CD4-positive, alpha-beta memory T cell (primary cell): ENCODE results near the gene MUC5AC. TPM values are rescaled to one million over a fixed set of nuclear protein-coding genes. Genes with fewer than 3 reads are reported as not detected.

Experiments
- CTCF ChIA-PET: fragments of 350-600 bp; sonication (Branson Sonifier 250); formaldehyde crosslinking; loops from one replicate; lab custom pipeline; 2021; ENCODE audit warnings: inconsistent platforms; ENCODE audit not compliant: partially characterized antibody; lab: Charles Lee
- POLR2A ChIA-PET: fragments of 350-600 bp; sonication (Branson Sonifier 250); formaldehyde crosslinking; loops from one replicate; lab custom pipeline; 2021; ENCODE audit not compliant: partially characterized antibody; lab: Charles Lee
- DNase-seq, 5 donors: peaks; one replicate each; pipeline versions ENCODE4 v3.0.0 to v3.0.0-alpha.2; 2020 to 2022; ENCODE audit warnings: mixed read lengths in 1 of 5
- H3K27ac ChIP-seq: one replicate; pipeline ENCODE4 v1.7.0; 2013; ENCODE audit warnings: low read depth, low read length
- H3K27me3 ChIP-seq: 2 replicates; pipeline ENCODE4 v1.7.0; 2013; ENCODE audit warnings: mild to moderate bottlenecking, low read length, moderate library complexity; ENCODE audit not compliant: insufficient read depth
- H3K36me3 ChIP-seq: 2 replicates; pipeline ENCODE4 v1.7.0; 2013; ENCODE audit warnings: mild to moderate bottlenecking, low read length, moderate library complexity; ENCODE audit not compliant: insufficient read depth
- H3K4me1 ChIP-seq: 2 replicates; pipeline ENCODE4 v1.7.0; 2013; ENCODE audit warnings: mild to moderate bottlenecking, low read length, moderate library complexity; ENCODE audit not compliant: insufficient read depth
- H3K4me3 ChIP-seq, 2 donors: one replicate each; pipeline ENCODE4 v1.7.0; 2013; ENCODE audit warnings: low read length in 2 of 2, mild to moderate bottlenecking in 1 of 2
- H3K9me3 ChIP-seq, 2 donors: one replicate each; pipeline ENCODE4 v1.7.0; 2013; ENCODE audit warnings: low read length in 2 of 2, control low read depth in 1 of 2; ENCODE audit not compliant: control insufficient read depth in 1 of 2
- H3K27ac Mint-ChIP-seq, 7 donors: one replicate each; pipeline ENCODE4 v1.8.0; 2020 to 2021; ENCODE audit warnings: mixed read lengths in 7 of 7, mild to moderate bottlenecking in 6 of 7, inconsistent platforms in 3 of 7, moderate library complexity in 3 of 7
- H3K27me3 Mint-ChIP-seq, 2 donors: one replicate each; pipeline ENCODE4 v1.8.0; 2020 to 2021; ENCODE audit warnings: mixed read lengths in 2 of 2
- H3K36me3 Mint-ChIP-seq, 2 donors: one replicate each; pipeline ENCODE4 v1.8.0; 2020 to 2021; ENCODE audit warnings: mixed read lengths in 2 of 2, inconsistent platforms in 1 of 2, mild to moderate bottlenecking in 1 of 2
- H3K4me1 Mint-ChIP-seq, 4 donors: one replicate each; pipeline ENCODE4 v1.8.0; 2020 to 2021; ENCODE audit warnings: mixed read lengths in 4 of 4, mild to moderate bottlenecking in 1 of 4
- H3K4me3 Mint-ChIP-seq, 8 donors: one replicate each; pipeline ENCODE4 v1.8.0; 2020 to 2021; ENCODE audit warnings: mixed read lengths in 8 of 8, mild to moderate bottlenecking in 7 of 8, moderate library complexity in 6 of 8, inconsistent platforms in 3 of 8
- H3K9me3 Mint-ChIP-seq, 8 donors: one replicate each; pipeline ENCODE4 v1.8.0; 2020 to 2021; ENCODE audit warnings: mixed read lengths in 8 of 8, mild to moderate bottlenecking in 5 of 8, inconsistent platforms in 3 of 8, moderate library complexity in 1 of 8
- intact Hi-C: fragments of 100-400 bp; cut with micrococcal nuclease; formaldehyde crosslinking; loops from one replicate; pipeline ENCODE4 v1.15.1; 2023
- polyA plus RNA-seq, 2 donors: library from polyadenylated mRNA; unstranded; fragments of 300-500 nt; fragmentation: Illumina TruSeq; gene quantifications; one replicate each; pipeline ENCODE4 v1.2.3, GENCODE V29; 2021
- total RNA-seq, 2 experiments: library from RNA; stranded (reverse); gene quantifications; one replicate each; pipeline ENCODE4 v1.2.3, GENCODE V29; 2021

The MUC5AC gene
- total and polyA plus RNA-seq, 4 experiments from 2014 or later: not detected

DNA sequence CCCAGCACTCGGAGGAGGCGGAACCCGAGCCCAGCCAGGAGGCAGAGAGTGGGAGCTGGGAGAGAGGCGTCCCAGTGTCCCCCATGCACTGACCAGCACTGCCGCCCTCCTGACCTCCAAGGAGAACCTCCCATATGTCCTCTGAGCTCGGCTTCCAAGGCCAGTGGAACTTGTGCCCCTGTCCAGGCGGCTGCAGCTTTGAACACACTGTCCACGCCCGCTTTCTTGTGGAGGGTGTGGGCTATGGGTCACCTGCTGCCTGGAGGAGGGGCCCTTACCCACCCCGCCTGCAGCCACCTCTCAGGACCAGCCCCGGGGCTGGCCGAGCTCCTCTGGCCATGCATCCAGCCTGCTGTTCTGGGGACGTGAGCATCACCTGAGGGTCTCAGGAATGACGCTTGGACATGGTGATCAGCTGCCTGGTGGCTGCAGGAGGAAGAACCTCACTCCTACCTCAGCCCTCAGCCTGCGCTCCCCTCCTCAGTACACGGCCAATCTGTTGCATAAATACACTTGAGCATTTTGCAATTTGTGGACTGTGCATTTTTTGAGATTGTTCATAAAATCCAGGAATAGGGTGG is 42.9 kb downstream of the MUC5AC start:
- no peak for DNase-seq
- no peak overlapping the region for H3K27ac Mint-ChIP-seq
- Histone ChIP-seq H3K4me3 (no peak overlapping the region), H3K36me3 (no peaks in the 10 kb centered on the region), H3K4me1 (no peaks in the 10 kb centered on the region), H3K27ac (no peak overlapping the region), H3K9me3 (no peaks in the 10 kb centered on the region), H3K27me3 (no peaks in the 10 kb centered on the region)
- peaks cover 2 to 3% of the 10 kb centered on the region in 2 donors for H3K27me3 Mint-ChIP-seq
- intact Hi-C loops: no loop called here
- no peak overlapping the region for H3K4me3 Mint-ChIP-seq
- no peaks in the 10 kb centered on the region for H3K36me3 Mint-ChIP-seq
- no peaks in the 10 kb centered on the region for H3K4me1 Mint-ChIP-seq
- POLR2A ChIA-PET: interaction anchor here (1.4 kb wide), 1 partner anchor 374 kb away, joined by 3 read pairs; no protein-coding TSS in a partner anchor
- CTCF ChIA-PET: no interaction called here
- peaks cover 0 to 1% (median 0%) of the 10 kb centered on the region in 8 donors for H3K9me3 Mint-ChIP-seq

DNA sequence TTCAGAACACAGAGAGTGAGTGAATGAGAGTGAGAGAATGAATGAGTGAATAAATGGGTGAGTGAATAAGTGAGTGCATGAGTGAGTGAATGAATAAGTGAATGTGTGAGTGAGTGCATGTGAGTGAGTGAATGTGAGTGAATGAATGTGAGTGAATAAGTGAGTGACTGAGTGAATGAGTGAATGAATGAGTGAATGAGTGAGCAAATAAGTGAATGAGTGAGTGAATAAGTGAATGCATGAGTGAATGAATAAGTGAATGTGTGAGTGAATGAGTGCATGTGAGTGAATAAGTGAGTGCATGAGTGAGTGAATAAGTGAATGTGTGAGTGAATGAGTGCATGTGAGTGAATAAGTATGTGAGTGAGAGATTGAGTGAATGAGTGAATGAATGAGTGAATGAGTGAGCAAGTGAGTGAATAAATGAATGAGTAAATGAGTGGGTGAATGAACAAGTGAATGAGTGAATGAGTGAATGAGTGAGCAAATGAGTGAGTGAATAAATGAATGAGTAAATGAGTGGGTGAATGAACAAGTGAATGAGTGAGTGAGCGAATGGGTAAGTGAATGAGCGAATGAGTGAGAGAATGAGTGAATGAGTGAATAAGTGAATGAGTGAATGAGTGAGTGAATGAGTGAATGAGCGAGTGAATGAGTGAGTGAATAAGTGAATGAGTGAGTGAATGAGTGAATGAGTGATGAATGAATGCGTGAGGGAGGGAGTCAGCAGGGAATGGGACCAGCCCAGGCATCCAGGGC is 43.8 kb downstream of the MUC5AC start:
- intact Hi-C loops: no loop called here
- CTCF ChIA-PET: interaction anchor here (1.2 to 2.0 kb wide), 3 partner anchors 22 to 373 kb away, joined by 3 to 9 read pairs (median 5); partner anchors contain the start of gene MUC5B
- H3K27ac Mint-ChIP-seq: no peak overlapping the region

DNA sequence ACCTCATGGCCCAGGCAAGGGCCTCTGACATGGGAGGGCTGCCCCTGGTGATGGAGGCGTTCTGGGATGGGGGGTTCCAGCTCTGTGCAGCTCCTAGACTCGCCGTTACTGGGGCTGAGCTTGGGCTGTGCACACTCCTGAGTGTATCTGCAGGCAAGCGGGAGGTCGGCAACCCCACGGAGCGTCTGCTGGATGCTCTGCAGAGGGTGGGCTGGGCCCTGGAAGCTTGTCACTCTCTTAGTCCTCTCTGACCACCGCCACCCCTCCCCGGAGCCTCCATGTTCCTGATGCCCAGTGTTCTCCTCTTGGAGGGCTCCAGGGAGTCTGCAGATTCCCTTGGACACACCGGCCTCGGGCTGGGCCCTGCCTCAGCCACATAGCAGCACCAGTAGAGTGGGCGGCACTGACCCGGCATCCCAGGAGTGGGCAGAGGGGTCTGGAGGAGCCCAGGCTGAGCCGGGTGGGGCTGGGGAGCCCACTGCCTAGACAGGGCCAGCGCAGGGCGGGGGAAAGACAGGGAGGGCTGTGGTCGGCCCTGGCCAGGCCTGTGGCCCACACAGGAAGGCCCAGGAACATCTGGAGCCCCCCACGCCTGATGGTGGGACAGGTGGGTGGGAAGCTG is 44.5 kb downstream of the MUC5AC start:
- Histone ChIP-seq H3K4me3 (no peak overlapping the region), H3K4me1 (no peaks in the 10 kb centered on the region), H3K36me3 (no peaks in the 10 kb centered on the region), H3K27ac (no peak overlapping the region), H3K9me3 (no peaks in the 10 kb centered on the region), H3K27me3 (no peaks in the 10 kb centered on the region)
- Mint-ChIP-seq H3K9me3 (no peaks in the 10 kb centered on the region), H3K36me3 (no peaks in the 10 kb centered on the region), H3K27me3 (peaks cover 0 to 3% of the 10 kb centered on the region in 2 donors), H3K4me3 (no peak overlapping the region), H3K4me1 (no peaks in the 10 kb centered on the region), H3K27ac (no peak overlapping the region)
- CTCF ChIA-PET: interaction anchor here (0.9 to 2.0 kb wide), 4 partner anchors 21 to 372 kb away, joined by 3 to 9 read pairs (median 4); partner anchors contain the start of gene MUC5B
- intact Hi-C loops: no loop called here
- no peak for DNase-seq
- POLR2A ChIA-PET: interaction anchor here (0.7 to 1.7 kb wide), 2 partner anchors 373 to 479 kb away, joined by 3 to 6 read pairs; no protein-coding TSS in a partner anchor

More for the DNA sequence above, 43.8 kb downstream of the MUC5AC start:
- H3K9me3 Mint-ChIP-seq: peaks cover 0 to 1% (median 0%) of the 10 kb centered on the region in 8 donors
- no peaks in the 10 kb centered on the region for H3K36me3 Mint-ChIP-seq
- H3K27me3 ChIP-seq: no peaks in the 10 kb centered on the region
- POLR2A ChIA-PET: interaction anchor here (1.4 to 1.7 kb wide), 2 partner anchors 373 to 374 kb away, joined by 3 to 6 read pairs; no protein-coding TSS in a partner anchor
- no peak overlapping the region for H3K4me3 ChIP-seq
- peaks cover 1 to 3% of the 10 kb centered on the region in 2 donors for H3K27me3 Mint-ChIP-seq
- no peaks in the 10 kb centered on the region for H3K4me1 ChIP-seq
- DNase-seq: no peak
- H3K4me3 Mint-ChIP-seq: no peak overlapping the region
- no peak overlapping the region for H3K27ac ChIP-seq
- no peaks in the 10 kb centered on the region for H3K9me3 ChIP-seq
- H3K4me1 Mint-ChIP-seq: no peaks in the 10 kb centered on the region
- H3K36me3 ChIP-seq: no peaks in the 10 kb centered on the region

DNA sequence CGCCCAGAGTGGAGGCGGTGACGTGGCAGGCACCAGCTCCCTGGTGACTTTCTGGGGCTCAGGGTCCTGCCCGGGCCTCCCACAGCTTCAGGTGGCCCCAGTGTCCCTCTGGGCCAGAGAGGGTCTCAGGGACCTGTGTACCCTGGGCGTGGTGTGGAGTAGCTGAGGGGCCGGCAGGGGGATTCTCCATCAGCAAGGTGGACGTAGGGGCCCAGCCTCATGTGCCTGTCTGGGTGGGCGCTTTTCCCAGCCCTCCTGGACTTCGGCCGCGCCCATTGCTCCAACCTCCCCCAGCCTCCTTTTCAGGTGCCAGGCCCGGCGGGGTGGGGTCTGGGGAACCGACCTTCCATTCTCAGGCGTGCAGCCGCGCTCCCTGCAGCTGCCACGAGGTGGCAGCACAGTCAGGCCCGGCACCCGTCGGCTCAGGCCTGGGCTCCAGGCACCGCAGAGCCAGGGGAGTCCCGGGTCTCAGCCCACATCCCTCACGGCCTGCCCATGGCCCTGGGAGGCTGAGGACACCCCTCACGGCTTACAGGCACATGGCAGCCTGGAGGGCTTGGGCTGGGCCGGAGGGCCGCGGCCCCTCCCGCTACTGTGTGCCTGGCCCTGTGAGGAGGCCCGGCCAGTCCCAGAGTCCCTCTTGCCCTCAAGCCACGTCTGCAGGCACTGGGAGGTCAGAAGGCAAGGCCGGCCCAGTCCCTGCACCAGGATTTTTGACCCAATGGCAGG is 45.2 kb downstream of the MUC5AC start:
- Histone ChIP-seq H3K4me1 (no peaks in the 10 kb centered on the region), H3K27ac (no peak overlapping the region), H3K4me3 (no peak overlapping the region), H3K27me3 (no peaks in the 10 kb centered on the region), H3K36me3 (no peaks in the 10 kb centered on the region), H3K9me3 (no peaks in the 10 kb centered on the region)
- H3K27me3 Mint-ChIP-seq: peaks cover 0 to 3% of the 10 kb centered on the region in 2 donors
- ChIA-PET POLR2A (interaction anchor here (0.7 to 1.7 kb wide), 2 partner anchors 372 to 480 kb away, joined by 3 to 6 read pairs; no protein-coding TSS in a partner anchor), CTCF (interaction anchor here (0.9 to 2.0 kb wide), 4 partner anchors 20 to 371 kb away, joined by 3 to 9 read pairs (median 4); partner anchors contain the start of gene MUC5B)
- H3K4me1 Mint-ChIP-seq: no peaks in the 10 kb centered on the region
- no peaks in the 10 kb centered on the region for H3K9me3 Mint-ChIP-seq
- H3K27ac Mint-ChIP-seq: no peak overlapping the region
- intact Hi-C loops: no loop called here
- peak; percentile 37 to 61 (median 49) for DNase-seq
- no peak overlapping the region for H3K4me3 Mint-ChIP-seq
- H3K36me3 Mint-ChIP-seq: no peaks in the 10 kb centered on the region

DNA sequence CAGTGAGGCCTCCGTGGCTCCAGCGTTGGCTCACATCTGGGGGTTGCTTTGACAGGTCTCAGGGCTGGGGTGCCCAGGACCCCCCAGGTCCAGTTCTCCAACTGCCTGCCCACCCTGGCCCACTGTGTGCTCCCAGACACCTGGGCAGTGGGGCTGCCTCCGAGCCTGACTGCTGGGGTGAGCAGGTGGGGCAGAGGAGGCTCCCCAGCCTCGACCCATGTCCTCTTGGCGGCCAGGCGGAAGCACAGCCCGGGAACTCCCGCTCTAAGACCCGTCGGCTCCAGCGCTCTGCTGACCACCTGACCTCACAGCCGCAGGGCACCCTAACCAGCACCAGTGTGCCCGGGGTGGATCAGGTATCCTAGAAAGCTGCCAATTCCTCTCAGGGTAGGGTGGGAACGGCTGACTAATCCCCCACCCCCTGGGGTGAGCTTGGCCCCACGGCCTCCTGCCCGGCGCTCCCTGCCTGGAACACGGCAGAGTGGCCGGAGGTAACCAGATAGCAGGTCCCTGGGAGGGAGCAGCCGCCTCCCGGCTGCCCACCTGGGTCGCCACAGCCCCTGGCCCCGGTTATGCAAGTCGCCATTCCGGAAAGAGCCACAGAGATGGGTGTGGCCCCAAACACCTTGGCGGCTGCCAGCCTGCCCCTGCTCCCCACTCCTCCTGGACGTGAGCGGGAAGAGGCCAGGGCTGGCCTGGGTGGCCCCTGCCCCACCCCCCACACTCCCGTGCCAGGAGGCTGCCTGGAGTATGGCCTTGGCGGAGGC is 45.9 kb downstream of the MUC5AC start:
- no peaks in the 10 kb centered on the region for H3K4me1 ChIP-seq
- no peak overlapping the region for H3K4me3 ChIP-seq
- peak in 1 of 5 donors; percentile 31 for DNase-seq
- intact Hi-C loops: no loop called here
- no peaks in the 10 kb centered on the region for H3K27me3 ChIP-seq
- Mint-ChIP-seq H3K4me3 (no peak overlapping the region), H3K36me3 (no peaks in the 10 kb centered on the region), H3K27me3 (peaks cover under 1 to 3% of the 10 kb centered on the region in 2 donors), H3K9me3 (no peaks in the 10 kb centered on the region), H3K27ac (no peak overlapping the region), H3K4me1 (no peaks in the 10 kb centered on the region)
- H3K9me3 ChIP-seq: no peaks in the 10 kb centered on the region
- CTCF ChIA-PET: interaction anchor here (1.2 to 1.6 kb wide), 2 partner anchors 10 to 311 kb away, joined by 4 to 6 read pairs; no protein-coding TSS in a partner anchor
- H3K36me3 ChIP-seq: no peaks in the 10 kb centered on the region
- no peak overlapping the region for H3K27ac ChIP-seq
- POLR2A ChIA-PET: no interaction called here

DNA sequence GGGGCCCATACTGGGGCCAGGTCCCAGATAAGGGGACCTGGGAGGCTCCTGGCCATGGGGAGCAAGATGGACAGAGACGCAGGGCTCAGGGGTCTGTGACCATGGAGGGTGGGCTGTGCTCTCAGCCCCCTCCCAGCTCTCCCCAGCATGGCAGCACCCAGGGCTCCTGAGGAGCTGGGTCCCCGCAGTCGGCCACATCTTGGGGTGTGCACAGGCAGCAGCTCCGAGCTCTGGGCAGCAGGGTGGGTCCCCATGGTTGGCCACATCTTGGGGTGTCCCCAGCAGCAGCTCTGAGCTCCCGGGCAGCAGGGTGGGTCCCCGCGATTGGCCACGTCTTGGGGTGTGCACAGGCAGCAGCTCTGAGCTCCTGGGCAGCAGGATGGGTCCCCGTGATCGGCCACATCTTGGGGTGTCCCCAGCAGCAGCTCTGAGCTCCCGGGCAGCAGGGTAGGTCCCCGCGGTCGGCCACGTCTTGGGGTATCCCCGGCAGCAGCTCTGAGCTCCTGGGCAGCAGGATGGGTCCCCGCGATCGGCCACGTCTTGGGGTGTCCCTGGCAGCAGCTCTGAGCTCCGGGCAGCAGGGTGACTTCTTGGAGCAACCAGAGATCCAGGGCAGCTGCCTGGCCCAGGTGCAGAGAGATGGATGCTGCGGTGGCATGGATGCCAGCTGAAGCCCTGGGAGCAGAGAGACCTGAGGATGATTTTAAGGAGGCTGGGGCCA is 46.8 kb downstream of the MUC5AC start:
- intact Hi-C loops: no loop called here
- ChIA-PET POLR2A (interaction anchor here (0.7 kb wide), 1 partner anchor 369 kb away, joined by 4 read pairs; no protein-coding TSS in a partner anchor), CTCF (interaction anchor here (1.1 to 1.6 kb wide), 3 partner anchors 9 to 370 kb away, joined by 3 to 6 read pairs (median 4); no protein-coding TSS in a partner anchor)
- no peaks in the 10 kb centered on the region for H3K4me1 ChIP-seq
- no peak overlapping the region for H3K27ac ChIP-seq
- no peaks in the 10 kb centered on the region for H3K36me3 ChIP-seq
- no peaks in the 10 kb centered on the region for H3K36me3 Mint-ChIP-seq
- H3K27me3 ChIP-seq: no peaks in the 10 kb centered on the region
- no peak overlapping the region for H3K4me3 ChIP-seq
- H3K27me3 Mint-ChIP-seq: peaks cover 2 to 7% of the 10 kb centered on the region in 2 donors
- no peaks in the 10 kb centered on the region for H3K4me1 Mint-ChIP-seq
- peak in 1 of 5 donors; percentile 11 for DNase-seq
- H3K27ac Mint-ChIP-seq: no peak overlapping the region
- peaks cover 0 to 2% (median 0%) of the 10 kb centered on the region in 8 donors for H3K9me3 Mint-ChIP-seq
- H3K4me3 Mint-ChIP-seq: no peak overlapping the region
- H3K9me3 ChIP-seq: no peaks in the 10 kb centered on the region
